GM13977 (cell line): ENCODE data around the gene DDAH1.

Experiments used
- DNase-seq: peaks from one replicate; pipeline ENCODE4 v3.0.0; 2012; ENCODE audit warnings: low spot score
- CTCF ChIP-seq: IDR thresholded peaks from 2 replicates; pipeline ENCODE4 v1.5.1; 2012; ENCODE audit warnings: mild to moderate bottlenecking, control low read depth; ENCODE audit not compliant: insufficient read depth; ENCODE audit errors: extremely low read depth, missing control alignments
- in situ Hi-C: fragments of 300-500 bp; cut with MboI; formaldehyde crosslinking; loops from one replicate; pipeline ENCODE4 v1.12.0; 2022; ENCODE audit warnings: low sequenced_read_pairs, low pct_unique_long_range_greater_than_20kb, mixed read lengths, inconsistent platforms; ENCODE audit not compliant: unreplicated experiment

DDAH1 gene

GRCh38 chr1:85368073-85368770, 96.7 kb downstream of the DDAH1 start:
- in situ Hi-C loops, result no loop called here
- no peak for DNase-seq

GRCh38 chr1:85366391-85367170, 98.4 kb downstream of the DDAH1 start:
- no peak for DNase-seq
- in situ Hi-C loops, result no loop called here
- TF ChIP-seq CTCF, result no peak

More at GRCh38 chr1:85368073-85368770, 96.7 kb downstream of the DDAH1 start:
- TF ChIP-seq CTCF, result no peak

GRCh38 chr1:85365851-85366250, 99.1 kb downstream of the DDAH1 start:
- DNase-seq, result no peak
- TF ChIP-seq CTCF, result no peak
- in situ Hi-C loops, result no loop called here

GRCh38 chr1:85363521-85363920, 101.4 kb downstream of the DDAH1 start:
- no peak for DNase-seq
- TF ChIP-seq CTCF, result no peak
- in situ Hi-C loops, result no loop called here

GRCh38 chr1:85363092-85363491, 101.9 kb downstream of the DDAH1 start:
- DNase-seq, result no peak
- no peak for TF ChIP-seq CTCF
- in situ Hi-C loops, result no loop called here

- DNase-seq, result no peak
- TF ChIP-seq CTCF, result no peak
- in situ Hi-C loops, result no loop called here
These were observed 103.2 kb downstream of the DDAH1 start for GRCh38 chr1:85361606-85362296.
